Esophagus muscularis mucosa (tissue), 4 donors: ENCODE data around the gene SLC35E1. TPM values are rescaled to one million over a fixed set of nuclear protein-coding genes. Genes with fewer than 3 reads are reported as not detected.

ENCODE experiments used
- DNase-seq: peaks from one replicate; pipeline ENCODE4 v3.0.0-alpha.2; 2017; ENCODE audit errors: extremely low spot score
- H3K27ac ChIP-seq, 4 donors: fragments of 200-600 bp; sonication (generic); replicated peaks in 1 of 4; 1 replicate in 3 of 4; 2 replicates in 1 of 4; pipeline ENCODE4 v1.5.1; 2016 to 2019; ENCODE audit warnings: mild to moderate bottlenecking in 1 of 4
- H3K27me3 ChIP-seq, 4 donors: fragments of 200-600 bp; sonication (generic); one replicate each; pipeline versions ENCODE4 v1.5.1 to v1.6.0; 2016 to 2019
- H3K36me3 ChIP-seq, 4 donors: fragments of 200-600 bp; sonication (generic); one replicate each; pipeline ENCODE4 v1.5.1; 2016 to 2019
- H3K4me1 ChIP-seq, 4 donors: fragments of 200-600 bp; sonication (generic); one replicate each; pipeline ENCODE4 v1.5.1; 2016 to 2019
- H3K4me3 ChIP-seq, 4 donors: fragments of 200-600 bp; sonication (generic); 1 replicate in 2 of 4; 2 replicates in 2 of 4; pipeline ENCODE4 v1.5.1; 2016 to 2019; ENCODE audit warnings: mild to moderate bottlenecking in 4 of 4, moderate library complexity in 1 of 4
- H3K9me3 ChIP-seq, 4 donors: fragments of 200-600 bp; sonication (generic); 1 replicate in 3 of 4; 2 replicates in 1 of 4; pipeline ENCODE4 v1.5.1; 2016 to 2019
- EP300 ChIP-seq: sonication (generic); formaldehyde crosslinking; IDR thresholded peaks from one replicate; pipeline ENCODE4 v1.6.1; 2017; ENCODE audit warnings: antibody characterized with exemption
- POLR2A ChIP-seq: fragments of 450-650 bp; IDR thresholded peaks from one replicate; pipeline ENCODE4 v1.6.1; 2017; ENCODE audit warnings: antibody characterized with exemption, moderate library complexity, mild to moderate bottlenecking, low read depth
- POLR2AphosphoS5 ChIP-seq, 2 donors: sonication (generic); formaldehyde crosslinking; IDR thresholded peaks; one replicate each; pipeline ENCODE4 v1.6.1; 2017; ENCODE audit warnings: antibody characterized with exemption in 2 of 2
- WGBS: methylation state at CpG from one replicate; pipeline ENCODE4 v1.1.5; 2018; 5-methylcytosine and 5-hydroxymethylcytosine counted together
- intact Hi-C: fragments of 100-400 bp; cut with DNase I; formaldehyde crosslinking; loops from one replicate; pipeline ENCODE4 v1.15.1; 2023
- total RNA-seq, 4 donors: library from RNA; depleted of rRNA; stranded (reverse); fragments of >200 nt; gene quantifications; one replicate each; pipeline versions ENCODE4 v1.1.0 to v1.2.1, GENCODE V29; 2016
- TF ChIP-seq, protein P1 (sequence below), 3 experiments: fragments of 200-600 bp in 2 of 3; fragments of 450-650 bp in 1 of 3; sonication (generic) in 2 of 3; IDR thresholded peaks; one replicate each; pipeline ENCODE4 v1.5.1; 2017 to 2019; ENCODE audit warnings: antibody characterized with exemption in 3 of 3, mild to moderate bottlenecking in 2 of 3, moderate library complexity in 1 of 3

SLC35E1 gene
- total RNA-seq, 4 donors from 2014 or later = 22.8 to 39.7 (median 34.0) TPM

DNA sequence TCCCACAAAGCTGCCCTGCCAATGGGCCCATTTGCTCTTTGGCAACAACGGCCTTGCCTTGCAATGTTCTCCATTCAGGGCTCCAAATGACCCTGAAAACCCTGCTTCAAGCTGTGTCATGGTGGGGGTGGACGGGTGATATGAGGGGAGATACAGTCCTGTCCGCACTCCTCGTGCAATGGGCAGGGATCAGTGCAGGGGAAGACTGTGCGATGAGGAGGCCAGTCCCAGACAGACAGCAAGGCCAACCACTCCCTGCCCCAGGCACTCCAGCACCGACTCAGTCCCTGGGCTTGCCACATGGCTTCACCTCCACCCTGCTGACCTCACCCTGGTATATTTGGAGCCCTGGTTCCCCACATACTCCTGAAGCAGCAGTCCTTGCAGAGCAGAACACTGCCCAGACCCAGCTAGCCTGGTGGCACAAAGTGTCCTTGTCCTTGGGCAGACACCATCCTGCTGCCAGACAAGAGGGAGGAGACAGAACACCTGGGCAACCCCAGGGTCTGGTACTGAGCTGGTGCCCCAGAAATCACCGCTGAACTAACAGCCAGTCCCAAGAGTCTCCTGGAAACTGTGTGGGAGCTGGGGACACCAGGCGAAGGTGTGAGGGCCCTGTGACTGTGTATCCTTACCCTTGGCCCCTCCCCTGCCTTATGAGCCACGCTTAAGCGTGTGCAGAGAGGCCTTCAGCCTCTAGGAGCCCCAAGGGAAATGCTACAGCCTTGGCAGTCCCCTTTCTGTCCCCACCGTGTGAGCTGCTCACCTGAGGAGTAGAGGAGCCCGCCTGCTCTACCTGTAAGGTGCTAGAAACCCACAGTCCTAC lies 9.1 kb upstream of the SLC35E1 start:
- Histone ChIP-seq H3K27me3 (no peaks in the 10 kb centered on the region), H3K4me1 (peaks cover 56 to 88% (median 68%) of the 10 kb centered on the region in 4 donors), H3K36me3 (peaks cover 17 to 38% (median 29%) of the 10 kb centered on the region in 4 donors), H3K27ac (peak overlapping the region in 3 of 4 donors; percentile 39 to 42 (median 40)), H3K9me3 (no peaks in the 10 kb centered on the region), H3K4me3 (no peak overlapping the region)
- DNase-seq = no peak
- intact Hi-C loops = no loop called here
- WGBS = 87% methylated on average over 7 of the region's 12 CpGs
- TF ChIP-seq POLR2AphosphoS5 (IDR thresholded peaks at IDR 0.05) = no peak
- TF ChIP-seq POLR2A = no peak
- TF ChIP-seq EP300 = no peak
- TF ChIP-seq, protein P1, sequence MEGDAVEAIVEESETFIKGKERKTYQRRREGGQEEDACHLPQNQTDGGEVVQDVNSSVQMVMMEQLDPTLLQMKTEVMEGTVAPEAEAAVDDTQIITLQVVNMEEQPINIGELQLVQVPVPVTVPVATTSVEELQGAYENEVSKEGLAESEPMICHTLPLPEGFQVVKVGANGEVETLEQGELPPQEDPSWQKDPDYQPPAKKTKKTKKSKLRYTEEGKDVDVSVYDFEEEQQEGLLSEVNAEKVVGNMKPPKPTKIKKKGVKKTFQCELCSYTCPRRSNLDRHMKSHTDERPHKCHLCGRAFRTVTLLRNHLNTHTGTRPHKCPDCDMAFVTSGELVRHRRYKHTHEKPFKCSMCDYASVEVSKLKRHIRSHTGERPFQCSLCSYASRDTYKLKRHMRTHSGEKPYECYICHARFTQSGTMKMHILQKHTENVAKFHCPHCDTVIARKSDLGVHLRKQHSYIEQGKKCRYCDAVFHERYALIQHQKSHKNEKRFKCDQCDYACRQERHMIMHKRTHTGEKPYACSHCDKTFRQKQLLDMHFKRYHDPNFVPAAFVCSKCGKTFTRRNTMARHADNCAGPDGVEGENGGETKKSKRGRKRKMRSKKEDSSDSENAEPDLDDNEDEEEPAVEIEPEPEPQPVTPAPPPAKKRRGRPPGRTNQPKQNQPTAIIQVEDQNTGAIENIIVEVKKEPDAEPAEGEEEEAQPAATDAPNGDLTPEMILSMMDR (IDR thresholded peaks at IDR 0.05) = no peak

DNA sequence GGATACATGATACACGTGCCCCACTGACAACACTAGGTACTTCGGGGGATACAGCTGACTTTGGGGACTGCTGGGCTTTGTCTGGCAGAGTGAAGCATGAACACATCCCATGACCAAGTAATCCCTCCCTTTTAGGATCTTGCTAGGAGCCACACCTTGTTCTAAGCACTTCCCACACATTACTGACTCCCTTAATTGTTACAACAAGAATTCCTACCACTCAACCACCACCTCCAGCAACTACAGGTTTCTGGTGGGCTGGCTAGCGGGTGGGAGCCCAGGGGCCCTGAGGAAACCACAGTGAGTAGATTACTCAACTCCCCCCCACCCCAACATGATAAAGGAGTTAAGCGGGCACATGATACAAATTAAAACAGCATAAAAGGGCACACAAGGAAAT lies 7.2 kb upstream of the SLC35E1 start:
- intact Hi-C loops = no loop called here

DNA sequence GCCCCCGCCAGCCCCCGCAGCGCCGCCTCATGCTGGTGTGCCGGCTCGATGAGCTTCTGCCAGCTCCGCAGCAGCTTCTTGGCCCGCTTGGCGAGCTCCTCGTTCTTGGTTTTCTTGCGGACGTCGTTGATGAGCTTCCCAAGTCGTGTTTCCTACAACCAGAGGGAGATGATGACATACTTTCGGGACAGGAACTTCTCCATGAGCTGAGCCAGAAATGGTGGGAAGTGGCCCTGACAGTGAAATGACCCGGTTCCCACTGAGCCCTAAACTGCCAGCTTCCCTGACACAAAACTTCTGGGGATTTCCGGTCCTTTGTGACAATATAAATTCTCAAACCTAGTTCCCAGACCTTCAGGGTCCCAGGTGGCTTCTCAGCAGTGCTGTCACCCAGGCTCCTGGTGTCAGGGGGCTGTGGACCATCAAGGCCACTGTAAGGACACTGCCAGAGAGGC lies 5.3 kb upstream of the SLC35E1 start:
- peaks cover 28 to 55% (median 43%) of the 10 kb centered on the region in 4 donors for H3K36me3 ChIP-seq
- DNase-seq = no peak
- H3K27me3 ChIP-seq = no peaks in the 10 kb centered on the region
- WGBS = 81% methylated on average over 16 of the region's 17 CpGs
- no peak for TF ChIP-seq POLR2A
- no peak for TF ChIP-seq POLR2AphosphoS5 (IDR thresholded peaks at IDR 0.05)
- TF ChIP-seq, protein P1 (IDR thresholded peaks at IDR 0.05) = no peak
- no peak for TF ChIP-seq EP300
- H3K4me3 ChIP-seq = no peak overlapping the region
- H3K27ac ChIP-seq = no peak overlapping the region
- intact Hi-C loops = no loop called here
- no peaks in the 10 kb centered on the region for H3K9me3 ChIP-seq
- H3K4me1 ChIP-seq = peaks cover 42 to 88% (median 57%) of the 10 kb centered on the region in 4 donors

More for the DNA sequence above, 7.2 kb upstream of the SLC35E1 start:
- Histone ChIP-seq H3K36me3 (peaks cover 28 to 56% (median 43%) of the 10 kb centered on the region in 4 donors), H3K9me3 (no peaks in the 10 kb centered on the region), H3K27ac (no peak overlapping the region), H3K4me1 (peaks cover 45 to 90% (median 59%) of the 10 kb centered on the region in 4 donors), H3K4me3 (no peak overlapping the region), H3K27me3 (no peaks in the 10 kb centered on the region)
- DNase-seq = no peak
- WGBS = 83% methylated on average over 4 of the region's 4 CpGs
- no peak for TF ChIP-seq EP300
- no peak for TF ChIP-seq POLR2AphosphoS5 (IDR thresholded peaks at IDR 0.05)
- no peak for TF ChIP-seq POLR2A

DNA sequence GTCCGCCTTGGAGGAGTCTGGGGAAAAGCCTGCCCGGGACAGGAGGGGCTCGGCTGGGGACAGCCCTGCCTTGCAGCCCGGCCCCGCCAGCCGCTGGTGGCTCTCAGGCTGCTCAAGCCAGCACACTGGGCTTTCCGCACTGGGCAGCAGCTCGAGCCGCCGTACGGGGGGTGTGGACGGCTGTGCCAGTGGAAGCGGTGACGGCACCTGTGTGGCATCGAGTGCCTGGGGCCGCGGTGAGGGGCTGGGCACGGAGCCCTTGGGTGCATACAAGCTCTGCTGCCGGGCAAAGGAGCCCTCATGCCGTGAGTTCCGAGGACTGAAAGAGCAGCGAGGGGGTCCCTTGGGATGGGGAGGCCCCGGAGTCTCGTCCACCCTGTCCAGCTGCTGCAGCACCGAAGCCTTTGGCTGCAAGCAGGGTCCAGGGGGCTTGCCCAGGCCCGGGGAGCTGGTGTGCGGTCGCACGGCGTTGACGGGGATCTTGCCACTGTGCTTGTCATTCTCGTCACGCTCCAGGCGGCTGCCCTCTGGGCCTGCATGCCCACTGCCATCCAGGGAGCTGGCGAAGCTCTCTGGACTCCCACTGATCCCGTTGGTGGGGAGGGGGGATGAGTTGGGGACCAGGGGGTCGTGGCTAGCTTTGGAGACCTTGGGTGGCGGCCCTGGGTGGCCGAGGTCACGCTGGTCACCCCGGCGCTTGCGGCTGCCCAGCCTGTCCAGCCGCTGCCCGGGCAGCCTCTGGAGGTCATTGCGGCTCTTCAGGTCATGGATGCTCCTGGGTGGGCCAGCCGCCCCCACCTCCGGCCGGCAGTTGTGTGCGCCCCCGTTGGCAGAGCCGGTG lies 4.7 kb upstream of the SLC35E1 start:
- no peak for TF ChIP-seq POLR2A
- TF ChIP-seq POLR2AphosphoS5 (IDR thresholded peaks at IDR 0.05) = no peak
- TF ChIP-seq EP300 = no peak
- TF ChIP-seq, protein P1 (IDR thresholded peaks at IDR 0.05) = no peak
- Histone ChIP-seq H3K27me3 (no peaks in the 10 kb centered on the region), H3K27ac (no peak overlapping the region), H3K4me3 (no peak overlapping the region), H3K4me1 (peaks cover 35 to 82% (median 50%) of the 10 kb centered on the region in 4 donors), H3K36me3 (peaks cover 28 to 52% (median 43%) of the 10 kb centered on the region in 4 donors), H3K9me3 (no peaks in the 10 kb centered on the region)
- WGBS = 89% methylated on average over 26 of the region's 52 CpGs
- intact Hi-C loops = no loop called here
- no peak for DNase-seq
